ENCODE measurements around the gene AFM.

AFM gene

GRCh38 chr4:73438048-73438447 lies 43.5 kb upstream of the AFM start:
- H4K12ac ChIP-seq (ENCODE audit: low read depth, low read length), result no peak overlapping the region
- H3K9me3 ChIP-seq (ENCODE audit: insufficient read depth, low read depth, low read length), result no peaks in the 10 kb centered on the region
- no peaks in the 10 kb centered on the region for H3K79me2 ChIP-seq (ENCODE audit: control insufficient read depth, insufficient read depth, low read length, poor library complexity)
- H3K27ac ChIP-seq (ENCODE audit: low read depth, low read length), result no peak overlapping the region
- H3K18ac ChIP-seq (ENCODE audit: low read length), result no peak overlapping the region
- H3K23ac ChIP-seq (ENCODE audit: low read length), result no peak overlapping the region
- no peak overlapping the region for H4K8ac ChIP-seq (ENCODE audit: low read depth, low read length)
- no peaks in the 10 kb centered on the region for H3K27me3 ChIP-seq (ENCODE audit: insufficient read depth, low read length)
- no peak overlapping the region for H2BK5ac ChIP-seq (ENCODE audit: low read depth, low read length, poor library complexity)
- no peak overlapping the region for H2AFZ ChIP-seq (ENCODE audit: insufficient read depth, low read length, poor library complexity)
- no peaks in the 10 kb centered on the region for H3K4me1 ChIP-seq (ENCODE audit: control insufficient read depth in 1 of 2, insufficient read depth in 2 of 2, low read length in 2 of 2)
- DNase-seq, result no peak
- H3K79me1 ChIP-seq (ENCODE audit: low read length), result no peaks in the 10 kb centered on the region
- no peak overlapping the region for H3K9ac ChIP-seq (ENCODE audit: low read length)
- H2BK120ac ChIP-seq (ENCODE audit: insufficient read depth, low read length, poor library complexity), result no peak overlapping the region
- H3K14ac ChIP-seq (ENCODE audit: low read length), result no peak overlapping the region
- H2AK5ac ChIP-seq (ENCODE audit: low read length), result no peak overlapping the region
- H2BK12ac ChIP-seq (ENCODE audit: low read length), result no peak overlapping the region
- no peaks in the 10 kb centered on the region for H3K36me3 ChIP-seq (ENCODE audit: control insufficient read depth in 1 of 2, insufficient read depth in 2 of 2, low read length in 2 of 2)
- no CpG with 5 or more reads among the region's 1 CpG for WGBS (ENCODE audit: extremely low coverage, insufficient coverage, insufficient read length)
- H3K4ac ChIP-seq (ENCODE audit: low read depth, low read length), result no peak overlapping the region
- no peak overlapping the region for H3K4me2 ChIP-seq (ENCODE audit: low read length)
- no peak overlapping the region for H3K4me3 ChIP-seq (ENCODE audit: low read depth, low read length)
- H4K91ac ChIP-seq (ENCODE audit: low read depth, low read length), result no peak overlapping the region

- Histone ChIP-seq H3K79me2 (ENCODE audit: control insufficient read depth, insufficient read depth, low read length, poor library complexity) (no peaks in the 10 kb centered on the region), H2AK5ac (ENCODE audit: low read length) (no peak overlapping the region), H3K4me3 (ENCODE audit: low read depth, low read length) (no peak overlapping the region), H2BK12ac (ENCODE audit: low read length) (no peak overlapping the region), H4K91ac (ENCODE audit: low read depth, low read length) (no peak overlapping the region), H3K4me1 (ENCODE audit: control insufficient read depth in 1 of 2, insufficient read depth in 2 of 2, low read length in 2 of 2) (no peaks in the 10 kb centered on the region), H3K36me3 (ENCODE audit: control insufficient read depth in 1 of 2, insufficient read depth in 2 of 2, low read length in 2 of 2) (no peaks in the 10 kb centered on the region), H3K27ac (ENCODE audit: low read depth, low read length) (no peak overlapping the region), H3K4me2 (ENCODE audit: low read length) (no peak overlapping the region), H3K18ac (ENCODE audit: low read length) (no peak overlapping the region), H4K12ac (ENCODE audit: low read depth, low read length) (no peak overlapping the region), H2AFZ (ENCODE audit: insufficient read depth, low read length, poor library complexity) (no peak overlapping the region), H3K27me3 (ENCODE audit: insufficient read depth, low read length) (no peaks in the 10 kb centered on the region), H3K9ac (ENCODE audit: low read length) (no peak overlapping the region), H3K14ac (ENCODE audit: low read length) (no peak overlapping the region), H3K9me3 (ENCODE audit: insufficient read depth, low read depth, low read length) (no peaks in the 10 kb centered on the region), H3K79me1 (ENCODE audit: low read length) (no peaks in the 10 kb centered on the region), H2BK120ac (ENCODE audit: insufficient read depth, low read length, poor library complexity) (no peak overlapping the region), H2BK5ac (ENCODE audit: low read depth, low read length, poor library complexity) (no peak overlapping the region), H3K4ac (ENCODE audit: low read depth, low read length) (no peak overlapping the region), H4K8ac (ENCODE audit: low read depth, low read length) (no peak overlapping the region), H3K23ac (ENCODE audit: low read length) (no peak overlapping the region)
- DNase-seq, result no peak
- WGBS (ENCODE audit: extremely low coverage, insufficient coverage, insufficient read length), result no CpG with 5 or more reads among the region's 2 CpGs
These were observed 42.8 kb upstream of the AFM start for GRCh38 chr4:73438582-73439215.

- H3K4ac ChIP-seq (ENCODE audit: low read depth, low read length), result no peak overlapping the region
- no peak overlapping the region for H3K4me3 ChIP-seq (ENCODE audit: low read depth, low read length)
- no peak overlapping the region for H3K14ac ChIP-seq (ENCODE audit: low read length)
- no peak overlapping the region for H2AFZ ChIP-seq (ENCODE audit: insufficient read depth, low read length, poor library complexity)
- H4K91ac ChIP-seq (ENCODE audit: low read depth, low read length), result no peak overlapping the region
- H3K27ac ChIP-seq (ENCODE audit: low read depth, low read length), result no peak overlapping the region
- no peak overlapping the region for H3K4me2 ChIP-seq (ENCODE audit: low read length)
- no peaks in the 10 kb centered on the region for H3K27me3 ChIP-seq (ENCODE audit: insufficient read depth, low read length)
- H4K12ac ChIP-seq (ENCODE audit: low read depth, low read length), result no peak overlapping the region
- H3K23ac ChIP-seq (ENCODE audit: low read length), result no peak overlapping the region
- no peak overlapping the region for H4K8ac ChIP-seq (ENCODE audit: low read depth, low read length)
- no peaks in the 10 kb centered on the region for H3K9me3 ChIP-seq (ENCODE audit: insufficient read depth, low read depth, low read length)
- H3K18ac ChIP-seq (ENCODE audit: low read length), result no peak overlapping the region
- H3K79me2 ChIP-seq (ENCODE audit: control insufficient read depth, insufficient read depth, low read length, poor library complexity), result no peaks in the 10 kb centered on the region
- no peak for DNase-seq
- no peaks in the 10 kb centered on the region for H3K36me3 ChIP-seq (ENCODE audit: control insufficient read depth in 1 of 2, insufficient read depth in 2 of 2, low read length in 2 of 2)
- no peak overlapping the region for H2BK120ac ChIP-seq (ENCODE audit: insufficient read depth, low read length, poor library complexity)
- H3K9ac ChIP-seq (ENCODE audit: low read length), result no peak overlapping the region
- H2BK12ac ChIP-seq (ENCODE audit: low read length), result no peak overlapping the region
- H2BK5ac ChIP-seq (ENCODE audit: low read depth, low read length, poor library complexity), result no peak overlapping the region
- WGBS (ENCODE audit: extremely low coverage, insufficient coverage, insufficient read length), result no CpG with 5 or more reads among the region's 2 CpGs
- H3K4me1 ChIP-seq (ENCODE audit: control insufficient read depth in 1 of 2, insufficient read depth in 2 of 2, low read length in 2 of 2), result no peaks in the 10 kb centered on the region
- H2AK5ac ChIP-seq (ENCODE audit: low read length), result no peak overlapping the region
- H3K79me1 ChIP-seq (ENCODE audit: low read length), result no peaks in the 10 kb centered on the region
These were observed 42.1 kb upstream of the AFM start for GRCh38 chr4:73439445-73439844.

- Histone ChIP-seq H2AFZ (ENCODE audit: insufficient read depth, low read length, poor library complexity) (no peak overlapping the region), H3K4me3 (ENCODE audit: low read depth, low read length) (no peak overlapping the region), H3K4me1 (ENCODE audit: control insufficient read depth in 1 of 2, insufficient read depth in 2 of 2, low read length in 2 of 2) (no peaks in the 10 kb centered on the region), H3K27me3 (ENCODE audit: insufficient read depth, low read length) (no peaks in the 10 kb centered on the region), H2BK120ac (ENCODE audit: insufficient read depth, low read length, poor library complexity) (no peak overlapping the region), H4K91ac (ENCODE audit: low read depth, low read length) (no peak overlapping the region), H4K12ac (ENCODE audit: low read depth, low read length) (no peak overlapping the region), H3K9ac (ENCODE audit: low read length) (no peak overlapping the region), H3K4ac (ENCODE audit: low read depth, low read length) (no peak overlapping the region), H3K18ac (ENCODE audit: low read length) (no peak overlapping the region), H3K9me3 (ENCODE audit: insufficient read depth, low read depth, low read length) (no peaks in the 10 kb centered on the region), H4K8ac (ENCODE audit: low read depth, low read length) (no peak overlapping the region), H3K36me3 (ENCODE audit: control insufficient read depth in 1 of 2, insufficient read depth in 2 of 2, low read length in 2 of 2) (no peaks in the 10 kb centered on the region), H3K79me2 (ENCODE audit: control insufficient read depth, insufficient read depth, low read length, poor library complexity) (no peaks in the 10 kb centered on the region), H2BK5ac (ENCODE audit: low read depth, low read length, poor library complexity) (no peak overlapping the region), H3K4me2 (ENCODE audit: low read length) (no peak overlapping the region), H2AK5ac (ENCODE audit: low read length) (no peak overlapping the region), H2BK12ac (ENCODE audit: low read length) (no peak overlapping the region), H3K27ac (ENCODE audit: low read depth, low read length) (no peak overlapping the region), H3K23ac (ENCODE audit: low read length) (no peak overlapping the region), H3K14ac (ENCODE audit: low read length) (no peak overlapping the region), H3K79me1 (ENCODE audit: low read length) (no peaks in the 10 kb centered on the region)
- no CpG with 5 or more reads among the region's 3 CpGs for WGBS (ENCODE audit: extremely low coverage, insufficient coverage, insufficient read length)
- DNase-seq, result no peak
These were observed 41.6 kb upstream of the AFM start for GRCh38 chr4:73439991-73440390.
